PC-9 (cell line): ENCODE results near the gene HRH1. TPM values are rescaled to one million over a fixed set of nuclear protein-coding genes. Genes with fewer than 3 reads are reported as not detected.
A peak's percentile ranks its signal among the peaks of the same experiment; 100 is the strongest.

Experiments used
- BruUV-seq: library from RNA; stranded (reverse); fragments of 400-500 nt; replicated peaks from 2 replicates; lab custom pipeline; 2021; lab: Mats Ljungman, UMichigan
- CTCF ChIA-PET: fragments of 300-600 bp; sonication (Branson Sonifier 250); formaldehyde crosslinking; loops from one replicate; lab custom pipeline; 2022; ENCODE audit warnings: antibody characterized with exemption; lab: Charles Lee
- POLR2A ChIA-PET: fragments of 300-600 bp; sonication (Branson Sonifier 250); formaldehyde crosslinking; loops from one replicate; lab custom pipeline; 2022; ENCODE audit warnings: antibody characterized with exemption; ENCODE audit not compliant: unreplicated experiment; lab: Charles Lee
- DNase-seq, 2 experiments: peaks; one replicate each; pipeline versions ENCODE4 v3.0.0 to v3.0.0-alpha.2; 2015 to 2022; ENCODE audit warnings: mixed read lengths in 1 of 2
- H2AFZ ChIP-seq: fragments of 200-600 bp; sonication (generic); 2 replicates; pipeline ENCODE4 v1.8.1; 2017; ENCODE audit warnings: antibody characterized with exemption
- H3F3A ChIP-seq: fragments of 200-600 bp; sonication (generic); 2 replicates; pipeline ENCODE4 v1.8.1; 2017; ENCODE audit warnings: antibody characterized with exemption, mild to moderate bottlenecking, low read depth; ENCODE audit not compliant: insufficient read depth
- H3K27ac ChIP-seq: fragments of 200-600 bp; sonication (generic); 2 replicates; pipeline ENCODE4 v1.6.1; 2016; ENCODE audit warnings: mixed run types
- H3K27me3 ChIP-seq: fragments of 200-600 bp; sonication (generic); 2 replicates; pipeline ENCODE4 v1.6.1; 2016; ENCODE audit warnings: low read depth, mixed run types; ENCODE audit not compliant: insufficient read depth
- H3K36me3 ChIP-seq: fragments of 200-600 bp; sonication (generic); 2 replicates; pipeline ENCODE4 v1.6.1; 2016; ENCODE audit warnings: low read depth, mixed run types
- H3K4me1 ChIP-seq: fragments of 200-600 bp; sonication (generic); replicated peaks from 2 replicates; pipeline ENCODE4 v1.6.1; 2016; ENCODE audit warnings: mixed run types; ENCODE audit not compliant: insufficient read depth
- H3K4me2 ChIP-seq: fragments of 200-600 bp; sonication (generic); 2 replicates; pipeline ENCODE4 v1.6.1; 2017; ENCODE audit warnings: mixed run types
- H3K4me3 ChIP-seq: fragments of 200-600 bp; sonication (generic); 2 replicates; pipeline ENCODE4 v1.6.1; 2016; ENCODE audit warnings: mixed run types
- H3K79me2 ChIP-seq: fragments of 200-600 bp; sonication (generic); 2 replicates; pipeline ENCODE4 v1.6.1; 2017; ENCODE audit warnings: low read depth, mixed run types
- H3K9me2 ChIP-seq: fragments of 200-600 bp; sonication (generic); 2 replicates; pipeline ENCODE4 v1.8.1; 2017; ENCODE audit warnings: mild to moderate bottlenecking; ENCODE audit not compliant: insufficient read depth
- H3K9me3 ChIP-seq: fragments of 200-600 bp; sonication (generic); 2 replicates; pipeline ENCODE4 v1.8.1; 2016; ENCODE audit warnings: low read depth; ENCODE audit not compliant: insufficient read depth
- H4K20me1 ChIP-seq: fragments of 200-600 bp; sonication (generic); 2 replicates; pipeline ENCODE4 v1.8.1; 2017; ENCODE audit not compliant: insufficient read depth
- CTCF ChIP-seq: fragments of 200-600 bp; sonication (generic); conservative IDR thresholded peaks from 2 replicates; pipeline ENCODE4 v1.6.1; 2017; ENCODE audit warnings: mixed run types, antibody characterized with exemption, mild to moderate bottlenecking, moderate library complexity
- EZH2 ChIP-seq: fragments of 200-600 bp; sonication (generic); IDR thresholded peaks from 2 replicates; pipeline ENCODE4 v1.8.0; 2017; ENCODE audit warnings: antibody characterized with exemption, low read depth
- intact Hi-C: fragments of 100-400 bp; cut with micrococcal nuclease; formaldehyde crosslinking; loops from one replicate; pipeline ENCODE4 v1.10.0; 2022; ENCODE audit not compliant: unreplicated experiment
- total RNA-seq: library from RNA; stranded (reverse); gene quantifications from 2 replicates; pipeline ENCODE4 v1.2.3, GENCODE V29; 2021

Gene HRH1
- total RNA-seq, 1 experiment from 2014 or later = 9.2 TPM

- CTCF ChIA-PET = no interaction called here
- no peak for DNase-seq
- Histone ChIP-seq H3K27ac (no peak overlapping the region), H3K36me3 (peaks cover 15% of the 10 kb centered on the region), H3K9me2 (no peaks in the 10 kb centered on the region), H3K79me2 (peaks cover 86% of the 10 kb centered on the region), H3K27me3 (no peaks in the 10 kb centered on the region), H4K20me1 (no peaks in the 10 kb centered on the region; the same call in 1 of the 2 replicates), H3F3A (peaks cover 11% of the 10 kb centered on the region; the same call in 1 of the 2 replicates), H2AFZ (no peak overlapping the region), H3K9me3 (no peaks in the 10 kb centered on the region), H3K4me1 (peaks cover 31% of the 10 kb centered on the region), H3K4me2 (0 out of 2 replicates have a peak overlapping the region, but pooled peaks have one; percentile 3), H3K4me3 (no peak overlapping the region)
- no TSS peak for BruUV-seq
- TF ChIP-seq EZH2 = no peak
- TF ChIP-seq CTCF = no peak
- intact Hi-C loops = no loop called here
- POLR2A ChIA-PET = no interaction called here
Measured at GRCh38 chr3:11275926-11276325, 121.6 kb downstream of the HRH1 start.

- BruUV-seq = no TSS peak
- intact Hi-C loops = no loop called here
- DNase-seq = no peak
- Histone ChIP-seq H3K4me1 (peaks cover 26% of the 10 kb centered on the region), H3K36me3 (peaks cover 22% of the 10 kb centered on the region), H3K27me3 (no peaks in the 10 kb centered on the region), H3K9me2 (no peaks in the 10 kb centered on the region), H3K4me2 (no peak overlapping the region), H2AFZ (no peak overlapping the region), H3K27ac (no peak overlapping the region), H3F3A (peaks cover 13% of the 10 kb centered on the region; the same call in 1 of the 2 replicates), H3K9me3 (no peaks in the 10 kb centered on the region), H3K79me2 (peaks cover 93% of the 10 kb centered on the region), H4K20me1 (no peaks in the 10 kb centered on the region; the same call in 1 of the 2 replicates), H3K4me3 (no peak overlapping the region)
- ChIA-PET POLR2A (no interaction called here), CTCF (no interaction called here)
- TF ChIP-seq EZH2 (no peak), CTCF (no peak)
Measured at GRCh38 chr3:11276901-11277300, 122.6 kb downstream of the HRH1 start.

GRCh38 chr3:11282250-11283138 is 128.2 kb downstream of the HRH1 start:
- Histone ChIP-seq H3K4me2 (no peak overlapping the region), H3K4me1 (peaks cover 39% of the 10 kb centered on the region), H3K79me2 (peaks cover 93% of the 10 kb centered on the region), H3K9me2 (no peaks in the 10 kb centered on the region), H2AFZ (no peak overlapping the region), H3F3A (peaks cover 33% of the 10 kb centered on the region), H3K27ac (no peak overlapping the region), H3K9me3 (no peaks in the 10 kb centered on the region), H3K36me3 (peaks cover 27% of the 10 kb centered on the region), H3K4me3 (no peak overlapping the region), H4K20me1 (no peaks in the 10 kb centered on the region), H3K27me3 (no peaks in the 10 kb centered on the region)
- ChIA-PET POLR2A (interaction anchor here (0.6 kb wide), 1 partner anchor 18 kb away, joined by 3 read pairs; no protein-coding TSS in a partner anchor), CTCF (no interaction called here)
- no peak for DNase-seq
- no TSS peak for BruUV-seq
- intact Hi-C loops = no loop called here
- no peak for TF ChIP-seq CTCF
